GM19193 (cell line): ENCODE results near the gene EEF1AKMT2.

Experiments
- POLR2A ChIP-seq: IDR thresholded peaks from 4 replicates; pipeline ENCODE4 v1.6.1; 2011; ENCODE audit not compliant: insufficient read depth, insufficient read length; ENCODE audit errors: extremely low read depth

EEF1AKMT2 gene

GRCh38 chr10:124791547-124792348 is at the start of gene EEF1AKMT2:
TSS of gene EEF1AKMT2 (minus strand) at chr10:124791887. CDS start at chr10:124791833, 54 bp downstream.
- TF ChIP-seq POLR2A: peak; percentile 93

GRCh38 chr10:124837687-124838086 is 46.0 kb upstream of the EEF1AKMT2 start:
- TF ChIP-seq POLR2A: no peak

- no peak for TF ChIP-seq POLR2A
These were observed 39.4 kb upstream of the EEF1AKMT2 start for GRCh38 chr10:124831116-124831515.

GRCh38 chr10:124830445-124830844 is 38.8 kb upstream of the EEF1AKMT2 start:
- TF ChIP-seq POLR2A: no peak

- TF ChIP-seq POLR2A: no peak
These were observed 37.9 kb upstream of the EEF1AKMT2 start for GRCh38 chr10:124829447-124830115.

- TF ChIP-seq POLR2A: no peak
These were observed 35.8 kb upstream of the EEF1AKMT2 start for GRCh38 chr10:124827474-124827873.

- no peak for TF ChIP-seq POLR2A
These were observed 34.6 kb upstream of the EEF1AKMT2 start for GRCh38 chr10:124826262-124826661.

GRCh38 chr10:124825702-124826101 is 34.0 kb upstream of the EEF1AKMT2 start:
- no peak for TF ChIP-seq POLR2A

GRCh38 chr10:124824507-124824906 is 32.8 kb upstream of the EEF1AKMT2 start:
- TF ChIP-seq POLR2A: no peak

GRCh38 chr10:124821520-124821919 is 29.8 kb upstream of the EEF1AKMT2 start:
- TF ChIP-seq POLR2A: no peak

GRCh38 chr10:124820121-124820520 is 28.4 kb upstream of the EEF1AKMT2 start:
- TF ChIP-seq POLR2A: no peak

- TF ChIP-seq POLR2A: no peak
These were observed 10.6 kb upstream of the EEF1AKMT2 start for GRCh38 chr10:124802313-124802675.

- no peak for TF ChIP-seq POLR2A
These were observed 7.5 kb upstream of the EEF1AKMT2 start for GRCh38 chr10:124799211-124799610.

- TF ChIP-seq POLR2A: no peak
These were observed 7.1 kb upstream of the EEF1AKMT2 start for GRCh38 chr10:124798781-124799180.

- TF ChIP-seq POLR2A: no peak
These were observed 6.7 kb upstream of the EEF1AKMT2 start for GRCh38 chr10:124798364-124798763.

- TF ChIP-seq POLR2A: no peak
These were observed 1.3 kb upstream of the EEF1AKMT2 start for GRCh38 chr10:124792998-124793352.
